B cell (primary cell): Measurements from ENCODE around the gene ZBTB8OS. TPM values are rescaled to one million over a fixed set of nuclear protein-coding genes. Genes with fewer than 3 reads are reported as not detected.

ENCODE experiments used
- ATAC-seq: fragments of 200-7000 bp; cut with Tn5 transposase; one replicate; pipeline ENCODE4 v1.10.0; 2021; ENCODE audit warnings: low read depth, mild to moderate bottlenecking, moderate number of reproducible peaks, moderate library complexity
- CTCF ChIA-PET: fragments of 350-600 bp; sonication (Branson Sonifier 250); formaldehyde crosslinking; loops from one replicate; lab custom pipeline; 2021; ENCODE audit warnings: antibody characterized with exemption, inconsistent platforms; lab: Charles Lee
- POLR2A ChIA-PET: fragments of 350-600 bp; sonication (Branson Sonifier 250); formaldehyde crosslinking; loops from one replicate; lab custom pipeline; 2021; ENCODE audit warnings: antibody characterized with exemption; lab: Charles Lee
- DNase-seq: peaks from one replicate; pipeline ENCODE4 v3.0.0; 2013
- H2AFZ ChIP-seq: 2 replicates; pipeline ENCODE4 v1.6.1; 2012; ENCODE audit warnings: mild to moderate bottlenecking, low read depth, low read length; ENCODE audit not compliant: insufficient read depth, poor library complexity, severe bottlenecking
- H3K27ac ChIP-seq, 2 donors: 1 replicate in 1 of 2; 2 replicates in 1 of 2; pipeline ENCODE4 v1.5.1; 2012 to 2013; ENCODE audit warnings: low read length in 2 of 2, mild to moderate bottlenecking in 2 of 2, moderate library complexity in 1 of 2
- H3K27me3 ChIP-seq, 4 experiments: fragments of 200-600 bp in 1 of 4; sonication (generic) in 1 of 4; replicated peaks in 1 of 4; 1 replicate in 2 of 4; 2 replicates in 2 of 4; pipeline versions ENCODE4 v1.6.1 to v1.7.0; 2013 to 2016; ENCODE audit warnings: low read length in 3 of 4, mild to moderate bottlenecking in 2 of 4, mixed read lengths in 1 of 4, moderate library complexity in 1 of 4; ENCODE audit not compliant: insufficient read depth in 4 of 4, control insufficient read depth in 3 of 4; ENCODE audit errors: control extremely low read depth in 1 of 4
- H3K36me3 ChIP-seq, 2 experiments: replicated peaks in 1 of 2; 1 replicate in 1 of 2; 2 replicates in 1 of 2; pipeline versions ENCODE4 v1.6.1 to v1.7.1; 2013; ENCODE audit warnings: low read length in 1 of 2; ENCODE audit not compliant: insufficient read depth in 2 of 2, control insufficient read depth in 1 of 2; ENCODE audit errors: control extremely low read depth in 1 of 2, extremely low read depth in 1 of 2
- H3K4me1 ChIP-seq, 2 donors: fragments of 200-600 bp in 1 of 2; sonication (generic) in 1 of 2; 1 replicate in 1 of 2; 2 replicates in 1 of 2; pipeline versions ENCODE4 v1.5.1 to v1.6.1; 2013 to 2017; ENCODE audit warnings: low read length in 2 of 2; ENCODE audit not compliant: control insufficient read depth in 2 of 2, insufficient read depth in 2 of 2
- H3K4me2 ChIP-seq: replicated peaks from 2 replicates; pipeline ENCODE3; 2012; ENCODE audit warnings: mild to moderate bottlenecking, low read depth, low read length; ENCODE audit not compliant: poor library complexity, severe bottlenecking
- H3K4me3 ChIP-seq, 5 experiments: fragments of 200-600 bp in 1 of 5; sonication (generic) in 1 of 5; 1 replicate in 3 of 5; 2 replicates in 2 of 5; pipeline versions ENCODE4 v1.5.1 to v1.7.0; 2011 to 2016; ENCODE audit warnings: low read length in 4 of 5, mild to moderate bottlenecking in 4 of 5, low read depth in 2 of 5, control low read depth in 1 of 5, moderate library complexity in 1 of 5; ENCODE audit not compliant: insufficient read depth in 1 of 5; ENCODE audit errors: control extremely low read depth in 1 of 5, extremely low read depth in 1 of 5
- H3K79me2 ChIP-seq: fragments of 200-600 bp; sonication (generic); one replicate; pipeline ENCODE4 v1.6.0; 2016; ENCODE audit warnings: low read length; ENCODE audit not compliant: control insufficient read depth, insufficient read depth
- H3K9ac ChIP-seq: fragments of 200-600 bp; sonication (generic); 2 replicates; pipeline ENCODE4 v1.6.1; 2017; ENCODE audit warnings: mild to moderate bottlenecking, low read length, moderate library complexity
- H3K9me3 ChIP-seq, 3 donors: one replicate each; pipeline versions ENCODE4 v1.6.1 to v1.7.1; 2013; ENCODE audit warnings: low read length in 2 of 3; ENCODE audit not compliant: control insufficient read depth in 2 of 3, insufficient read depth in 1 of 3; ENCODE audit errors: control extremely low read depth in 1 of 3
- H4K20me1 ChIP-seq: 2 replicates; pipeline ENCODE4 v1.6.0; 2012; ENCODE audit warnings: mild to moderate bottlenecking, low read length; ENCODE audit not compliant: insufficient read depth, control insufficient read depth, poor library complexity, severe bottlenecking
- H3K27ac Mint-ChIP-seq: one replicate; pipeline ENCODE4 v1.8.0; 2021; ENCODE audit warnings: mixed read lengths
- H3K27me3 Mint-ChIP-seq: one replicate; pipeline ENCODE4 v1.8.0; 2021; ENCODE audit warnings: mixed read lengths
- H3K4me1 Mint-ChIP-seq: one replicate; pipeline ENCODE4 v1.8.0; 2021; ENCODE audit warnings: mixed read lengths
- H3K4me3 Mint-ChIP-seq: one replicate; pipeline ENCODE4 v1.8.0; 2021; ENCODE audit warnings: mixed read lengths
- H3K9me3 Mint-ChIP-seq: one replicate; pipeline ENCODE4 v1.8.0; 2022; ENCODE audit warnings: mixed read lengths; ENCODE audit not compliant: insufficient read depth
- EZH2 ChIP-seq: IDR thresholded peaks from 2 replicates; pipeline ENCODE4 v1.6.1; 2012; ENCODE audit warnings: borderline replicate concordance, low read depth, mild to moderate bottlenecking, moderate library complexity, low read length; ENCODE audit not compliant: insufficient read depth, poor library complexity, severe bottlenecking
- WGBS: methylation state at CpG from one replicate; pipeline ENCODE4 v1.1.5; 2013; ENCODE audit warnings: missing lambda C conversion rate; ENCODE audit not compliant: insufficient coverage; 5-methylcytosine and 5-hydroxymethylcytosine counted together
- intact Hi-C: fragments of 100-400 bp; cut with micrococcal nuclease; formaldehyde crosslinking; loops from one replicate; pipeline ENCODE4 v1.10.0; 2022
- polyA plus RNA-seq: library from polyadenylated mRNA; depleted of rRNA; stranded (reverse); fragments of >200 nt; gene quantifications from 2 replicates; pipeline ENCODE4 v1.2.3, GENCODE V29; 2012
- total RNA-seq, 2 donors: library from RNA; stranded (reverse); fragments of 120-200 nt in 1 of 2; gene quantifications; 1 replicate in 1 of 2; 2 replicates in 1 of 2; pipeline versions ENCODE4 v1.2.3 to v1.2.4, GENCODE V29; 2013 to 2022
- TF ChIP-seq, protein P1 (sequence below): fragments of 200-600 bp; IDR thresholded peaks from one replicate; pipeline ENCODE4 v1.8.0; 2022; ENCODE audit warnings: antibody characterized with exemption, mild to moderate bottlenecking

ZBTB8OS gene
- total and polyA plus RNA-seq, 2 donors (not counting 1 experiment from before 2014, with no cell fraction given) = 35.1 to 50.9 TPM

DNA sequence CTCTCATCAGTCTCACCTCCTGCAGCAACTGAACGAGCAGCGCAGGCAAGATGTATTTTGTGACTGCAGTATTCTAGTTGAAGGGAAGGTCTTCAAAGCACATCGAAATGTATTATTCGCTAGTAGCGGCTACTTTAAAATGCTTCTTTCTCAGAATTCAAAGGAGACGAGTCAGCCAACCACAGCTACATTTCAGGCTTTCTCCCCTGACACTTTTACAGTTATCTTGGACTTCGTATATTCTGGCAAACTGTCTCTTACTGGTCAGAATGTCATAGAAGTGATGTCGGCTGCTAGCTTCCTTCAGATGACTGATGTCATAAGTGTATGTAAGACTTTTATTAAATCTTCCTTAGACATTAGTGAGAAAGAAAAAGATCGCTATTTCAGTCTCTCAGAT, 57.4 kb downstream of the ZBTB8OS start:
- Histone ChIP-seq H3K36me3 (no peaks in the 10 kb centered on the region), H3K9ac (no peak overlapping the region), H3K27ac (no peak overlapping the region), H3K79me2 (no peaks in the 10 kb centered on the region), H3K9me3 (no peaks in the 10 kb centered on the region), H3K27me3 (no peaks in the 10 kb centered on the region), H3K4me2 (no peak overlapping the region), H3K4me3 (no peak overlapping the region), H4K20me1 (no peaks in the 10 kb centered on the region), H2AFZ (no peak overlapping the region), H3K4me1 (no peaks in the 10 kb centered on the region)
- TF ChIP-seq EZH2 = no peak
- TF ChIP-seq, protein P1, sequence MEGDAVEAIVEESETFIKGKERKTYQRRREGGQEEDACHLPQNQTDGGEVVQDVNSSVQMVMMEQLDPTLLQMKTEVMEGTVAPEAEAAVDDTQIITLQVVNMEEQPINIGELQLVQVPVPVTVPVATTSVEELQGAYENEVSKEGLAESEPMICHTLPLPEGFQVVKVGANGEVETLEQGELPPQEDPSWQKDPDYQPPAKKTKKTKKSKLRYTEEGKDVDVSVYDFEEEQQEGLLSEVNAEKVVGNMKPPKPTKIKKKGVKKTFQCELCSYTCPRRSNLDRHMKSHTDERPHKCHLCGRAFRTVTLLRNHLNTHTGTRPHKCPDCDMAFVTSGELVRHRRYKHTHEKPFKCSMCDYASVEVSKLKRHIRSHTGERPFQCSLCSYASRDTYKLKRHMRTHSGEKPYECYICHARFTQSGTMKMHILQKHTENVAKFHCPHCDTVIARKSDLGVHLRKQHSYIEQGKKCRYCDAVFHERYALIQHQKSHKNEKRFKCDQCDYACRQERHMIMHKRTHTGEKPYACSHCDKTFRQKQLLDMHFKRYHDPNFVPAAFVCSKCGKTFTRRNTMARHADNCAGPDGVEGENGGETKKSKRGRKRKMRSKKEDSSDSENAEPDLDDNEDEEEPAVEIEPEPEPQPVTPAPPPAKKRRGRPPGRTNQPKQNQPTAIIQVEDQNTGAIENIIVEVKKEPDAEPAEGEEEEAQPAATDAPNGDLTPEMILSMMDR = no peak
- Mint-ChIP-seq H3K9me3 (no peaks in the 10 kb centered on the region), H3K4me1 (no peaks in the 10 kb centered on the region), H3K27me3 (no peaks in the 10 kb centered on the region), H3K27ac (no peak overlapping the region), H3K4me3 (no peak overlapping the region)
- no CpG with 5 or more reads among the region's 9 CpGs for WGBS
- ChIA-PET POLR2A (no interaction called here), CTCF (no interaction called here)
- intact Hi-C loops = no loop called here
- ATAC-seq (no peak), DNase-seq (no peak)

- intact Hi-C loops = no loop called here
- Histone ChIP-seq H3K9me3 (no peaks in the 10 kb centered on the region), H3K9ac (no peak overlapping the region), H3K79me2 (no peaks in the 10 kb centered on the region), H3K27ac (no peak overlapping the region), H3K27me3 (no peaks in the 10 kb centered on the region), H3K4me1 (no peaks in the 10 kb centered on the region), H3K4me3 (no peak overlapping the region), H3K36me3 (no peaks in the 10 kb centered on the region), H4K20me1 (no peaks in the 10 kb centered on the region), H2AFZ (no peak overlapping the region), H3K4me2 (no peak overlapping the region)
- Mint-ChIP-seq H3K4me1 (no peaks in the 10 kb centered on the region), H3K4me3 (no peak overlapping the region), H3K9me3 (no peaks in the 10 kb centered on the region), H3K27me3 (no peaks in the 10 kb centered on the region), H3K27ac (no peak overlapping the region)
- TF ChIP-seq, protein P1 = no peak
- no peak for TF ChIP-seq EZH2
- POLR2A ChIA-PET = no interaction called here
- CTCF ChIA-PET = no interaction called here
- DNase-seq = no peak
- WGBS = 100% methylated on average over 5 of the region's 10 CpGs
- ATAC-seq = no peak
These were observed 69.9 kb downstream of the ZBTB8OS start for GRCh38 chr1:32580348-32581017.
